Activated T-cell treated with anti-CD3 and anti-CD28 coated beads, Interleukin-2, amount 50 U/mL, for 4 hours (primary cell): ENCODE results near the gene C6orf15. TPM values are rescaled to one million over a fixed set of nuclear protein-coding genes. Genes with fewer than 3 reads are reported as not detected.

Source experiments
- ATAC-seq, 2 donors: fragments of 200-7000 bp; cut with Tn5 transposase; one replicate each; pipeline ENCODE4 v1.10.0; 2021
- DNase-seq: peaks from one replicate; pipeline ENCODE4 v3.0.0-alpha.2; 2020
- H3K27me3 Mint-ChIP-seq: one replicate; pipeline ENCODE4 v1.8.0; 2021; ENCODE audit warnings: low read depth, mixed read lengths
- H3K36me3 Mint-ChIP-seq: one replicate; pipeline ENCODE4 v1.8.0; 2022; ENCODE audit warnings: mixed read lengths; ENCODE audit not compliant: insufficient read depth
- H3K4me1 Mint-ChIP-seq: one replicate; pipeline ENCODE4 v1.8.0; 2021; ENCODE audit warnings: low read depth, mixed read lengths
- H3K4me3 Mint-ChIP-seq: one replicate; pipeline ENCODE4 v1.8.0; 2021; ENCODE audit warnings: mild to moderate bottlenecking, moderate library complexity, mixed read lengths
- H3K9me3 Mint-ChIP-seq: one replicate; pipeline ENCODE4 v1.8.0; 2021; ENCODE audit warnings: mixed read lengths
- total RNA-seq, 3 donors: library from RNA; stranded (reverse); gene quantifications; one replicate each; pipeline ENCODE4 v1.2.1, GENCODE V29; 2021

C6orf15 gene
- total RNA-seq, 3 donors from 2014 or later = not detected

GRCh38 chr6:31122791-31123706 is 10.7 kb upstream of the C6orf15 start:
- peaks cover 3% of the 10 kb centered on the region for H3K27me3 Mint-ChIP-seq
- H3K4me1 Mint-ChIP-seq = peaks cover 3% of the 10 kb centered on the region
- DNase-seq = no peak
- ATAC-seq = no peak
- H3K36me3 Mint-ChIP-seq = no peaks in the 10 kb centered on the region
- H3K4me3 Mint-ChIP-seq = no peak overlapping the region
- no peaks in the 10 kb centered on the region for H3K9me3 Mint-ChIP-seq

- ATAC-seq (no peak), DNase-seq (no peak)
- Mint-ChIP-seq H3K27me3 (peaks cover 7% of the 10 kb centered on the region), H3K9me3 (no peaks in the 10 kb centered on the region), H3K4me3 (no peak overlapping the region), H3K36me3 (no peaks in the 10 kb centered on the region), H3K4me1 (no peaks in the 10 kb centered on the region)
These were observed 8.9 kb upstream of the C6orf15 start for GRCh38 chr6:31121131-31121790.

GRCh38 chr6:31120151-31120915 is 8.0 kb upstream of the C6orf15 start, which contains the start of gene CDSN:
TSS of gene CDSN (minus strand) at chr6:31120446. CDS start at chr6:31120419, 27 bp downstream.
- Mint-ChIP-seq H3K36me3 (no peaks in the 10 kb centered on the region), H3K4me1 (peaks cover under 1% of the 10 kb centered on the region), H3K9me3 (no peaks in the 10 kb centered on the region), H3K27me3 (peaks cover 9% of the 10 kb centered on the region), H3K4me3 (no peak within 1 kb of the TSS)
- ATAC-seq (no peak), DNase-seq (no peak)

GRCh38 chr6:31118178-31118577 is 5.8 kb upstream of the C6orf15 start:
- H3K36me3 Mint-ChIP-seq = no peaks in the 10 kb centered on the region
- peaks cover 4% of the 10 kb centered on the region for H3K4me1 Mint-ChIP-seq
- no peak for DNase-seq
- H3K27me3 Mint-ChIP-seq = peaks cover 11% of the 10 kb centered on the region
- no peak for ATAC-seq
- no peaks in the 10 kb centered on the region for H3K9me3 Mint-ChIP-seq
- H3K4me3 Mint-ChIP-seq = no peak overlapping the region

- Mint-ChIP-seq H3K36me3 (no peaks in the 10 kb centered on the region), H3K4me3 (no peak overlapping the region), H3K9me3 (no peaks in the 10 kb centered on the region), H3K4me1 (peaks cover 4% of the 10 kb centered on the region), H3K27me3 (peaks cover 11% of the 10 kb centered on the region)
- DNase-seq (no peak), ATAC-seq (no peak)
These were observed 4.4 kb upstream of the C6orf15 start for GRCh38 chr6:31116661-31117385.

- Mint-ChIP-seq H3K27me3 (peaks cover 12% of the 10 kb centered on the region), H3K9me3 (no peaks in the 10 kb centered on the region), H3K36me3 (no peaks in the 10 kb centered on the region), H3K4me1 (peaks cover 4% of the 10 kb centered on the region), H3K4me3 (no peak overlapping the region)
- ATAC-seq (no peak), DNase-seq (no peak)
These were observed 3.7 kb upstream of the C6orf15 start for GRCh38 chr6:31115941-31116560.

- H3K9me3 Mint-ChIP-seq = no peaks in the 10 kb centered on the region
- ATAC-seq = no peak
- peaks cover 4% of the 10 kb centered on the region for H3K4me1 Mint-ChIP-seq
- no peak for DNase-seq
- H3K4me3 Mint-ChIP-seq = no peak overlapping the region
- no peaks in the 10 kb centered on the region for H3K36me3 Mint-ChIP-seq
- peaks cover 14% of the 10 kb centered on the region for H3K27me3 Mint-ChIP-seq
These were observed 2.8 kb upstream of the C6orf15 start for GRCh38 chr6:31114970-31115849.

- no peaks in the 10 kb centered on the region for H3K36me3 Mint-ChIP-seq
- DNase-seq = no peak
- no peaks in the 10 kb centered on the region for H3K9me3 Mint-ChIP-seq
- H3K4me3 Mint-ChIP-seq = no peak within 1 kb of the TSS
- no peak for ATAC-seq
- peaks cover 4% of the 10 kb centered on the region for H3K4me1 Mint-ChIP-seq
- peaks cover 20% of the 10 kb centered on the region for H3K27me3 Mint-ChIP-seq
These were observed 2.1 kb upstream of the C6orf15 start, which contains the start of gene PSORS1C1 for GRCh38 chr6:31114541-31114878. TSS of gene PSORS1C1 (plus strand) at chr6:31114800. CDS start at chr6:31129633, 14,833 bp downstream.

GRCh38 chr6:31113861-31114540 is 1.6 kb upstream of the C6orf15 start:
- H3K4me3 Mint-ChIP-seq = no peak overlapping the region
- H3K4me1 Mint-ChIP-seq = peaks cover 4% of the 10 kb centered on the region
- peaks cover 20% of the 10 kb centered on the region for H3K27me3 Mint-ChIP-seq
- no peaks in the 10 kb centered on the region for H3K9me3 Mint-ChIP-seq
- no peak for ATAC-seq
- no peaks in the 10 kb centered on the region for H3K36me3 Mint-ChIP-seq
- DNase-seq = no peak

- no peak for DNase-seq
- no peak overlapping the region for H3K4me3 Mint-ChIP-seq
- no peaks in the 10 kb centered on the region for H3K9me3 Mint-ChIP-seq
- H3K4me1 Mint-ChIP-seq = peaks cover 4% of the 10 kb centered on the region
- ATAC-seq = no peak
- H3K27me3 Mint-ChIP-seq = peaks cover 15% of the 10 kb centered on the region
- no peaks in the 10 kb centered on the region for H3K36me3 Mint-ChIP-seq
These were observed 663 bp downstream of the C6orf15 start for GRCh38 chr6:31111712-31112111.

- peaks cover 4% of the 10 kb centered on the region for H3K4me1 Mint-ChIP-seq
- H3K9me3 Mint-ChIP-seq = no peaks in the 10 kb centered on the region
- H3K4me3 Mint-ChIP-seq = no peak overlapping the region
- no peak for DNase-seq
- H3K27me3 Mint-ChIP-seq = peaks cover 13% of the 10 kb centered on the region
- H3K36me3 Mint-ChIP-seq = no peaks in the 10 kb centered on the region
- no peak for ATAC-seq
These were observed 1.4 kb downstream of the C6orf15 start for GRCh38 chr6:31110825-31111582.

GRCh38 chr6:31107052-31107451 is 5.3 kb downstream of the C6orf15 start:
- ATAC-seq = no peak
- Mint-ChIP-seq H3K36me3 (no peaks in the 10 kb centered on the region), H3K4me1 (no peaks in the 10 kb centered on the region), H3K4me3 (no peak overlapping the region), H3K9me3 (no peaks in the 10 kb centered on the region), H3K27me3 (peaks cover 9% of the 10 kb centered on the region)
- DNase-seq = no peak
